Epithelial cell of proximal tubule (primary cell): ENCODE data around the gene CLPTM1L. TPM values are rescaled to one million over a fixed set of nuclear protein-coding genes. Genes with fewer than 3 reads are reported as not detected.

Experiments
- DNase-seq: peaks from one replicate; pipeline ENCODE4 v3.0.0-alpha.2; 2011; ENCODE audit warnings: low read depth
- H3K4me3 ChIP-seq: 2 replicates; pipeline ENCODE4 v1.5.1; 2011; ENCODE audit warnings: low read depth, mild to moderate bottlenecking, low read length
- total RNA-seq: library from RNA; depleted of rRNA; stranded (reverse); fragments of >200 nt; gene quantifications from 2 replicates; pipeline ENCODE4 v1.2.3, GENCODE V29; 2015
- TF ChIP-seq, protein P1 (sequence below): conservative IDR thresholded peaks from 2 replicates; pipeline ENCODE4 v1.5.1; 2012; ENCODE audit warnings: low read depth, mild to moderate bottlenecking, low read length

The CLPTM1L gene
- total RNA-seq, 1 donor from 2014 or later = 112 TPM

DNA sequence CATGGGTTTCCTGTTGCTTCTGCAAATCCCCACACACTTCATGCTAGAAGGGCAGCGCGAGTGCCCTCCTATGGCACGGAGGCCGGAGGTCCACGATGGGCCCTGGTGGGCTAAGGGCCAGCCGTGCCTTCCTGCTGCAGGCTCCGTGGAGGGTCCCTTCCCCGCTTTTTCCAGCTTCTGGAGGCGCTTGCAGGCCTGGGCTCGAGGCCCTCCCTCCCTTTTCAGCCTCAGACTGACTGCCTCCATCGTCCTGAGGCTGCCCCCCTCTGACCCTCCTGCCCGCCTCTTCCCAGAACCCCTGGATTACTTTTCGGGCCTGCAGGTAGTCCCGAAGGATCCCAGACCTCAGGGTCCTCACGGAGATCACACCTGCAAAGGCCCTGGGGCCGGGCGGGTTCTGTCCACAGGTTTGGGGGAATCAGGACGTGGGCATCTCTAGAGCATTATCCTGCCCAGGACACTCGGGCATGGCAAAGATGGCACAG lies 46.8 kb downstream of the CLPTM1L start:
- DNase-seq = no peak

DNA sequence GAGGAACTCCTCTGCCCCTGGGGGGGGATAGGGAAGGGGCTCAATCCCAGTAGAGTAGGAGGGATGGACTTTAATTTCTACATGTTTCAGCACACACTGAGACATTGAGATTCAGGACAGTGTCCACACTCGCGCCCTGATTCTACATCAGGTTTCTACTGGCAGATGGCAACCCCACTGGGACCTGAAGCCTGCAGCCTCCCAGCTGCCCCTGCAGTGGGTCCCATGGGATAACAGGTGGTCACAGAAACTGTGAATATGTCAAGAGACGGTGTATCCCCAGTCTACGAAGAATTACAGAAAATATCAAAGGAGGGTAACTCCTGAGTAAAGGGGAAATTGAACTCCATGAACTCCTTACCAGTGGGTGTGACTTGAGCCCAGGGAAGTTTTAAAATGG lies 47.7 kb downstream of the CLPTM1L start:
- no peak for DNase-seq

More for the DNA sequence above, 46.8 kb downstream of the CLPTM1L start:
- TF ChIP-seq, protein P1, sequence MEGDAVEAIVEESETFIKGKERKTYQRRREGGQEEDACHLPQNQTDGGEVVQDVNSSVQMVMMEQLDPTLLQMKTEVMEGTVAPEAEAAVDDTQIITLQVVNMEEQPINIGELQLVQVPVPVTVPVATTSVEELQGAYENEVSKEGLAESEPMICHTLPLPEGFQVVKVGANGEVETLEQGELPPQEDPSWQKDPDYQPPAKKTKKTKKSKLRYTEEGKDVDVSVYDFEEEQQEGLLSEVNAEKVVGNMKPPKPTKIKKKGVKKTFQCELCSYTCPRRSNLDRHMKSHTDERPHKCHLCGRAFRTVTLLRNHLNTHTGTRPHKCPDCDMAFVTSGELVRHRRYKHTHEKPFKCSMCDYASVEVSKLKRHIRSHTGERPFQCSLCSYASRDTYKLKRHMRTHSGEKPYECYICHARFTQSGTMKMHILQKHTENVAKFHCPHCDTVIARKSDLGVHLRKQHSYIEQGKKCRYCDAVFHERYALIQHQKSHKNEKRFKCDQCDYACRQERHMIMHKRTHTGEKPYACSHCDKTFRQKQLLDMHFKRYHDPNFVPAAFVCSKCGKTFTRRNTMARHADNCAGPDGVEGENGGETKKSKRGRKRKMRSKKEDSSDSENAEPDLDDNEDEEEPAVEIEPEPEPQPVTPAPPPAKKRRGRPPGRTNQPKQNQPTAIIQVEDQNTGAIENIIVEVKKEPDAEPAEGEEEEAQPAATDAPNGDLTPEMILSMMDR = no peak
- no peak overlapping the region for H3K4me3 ChIP-seq

DNA sequence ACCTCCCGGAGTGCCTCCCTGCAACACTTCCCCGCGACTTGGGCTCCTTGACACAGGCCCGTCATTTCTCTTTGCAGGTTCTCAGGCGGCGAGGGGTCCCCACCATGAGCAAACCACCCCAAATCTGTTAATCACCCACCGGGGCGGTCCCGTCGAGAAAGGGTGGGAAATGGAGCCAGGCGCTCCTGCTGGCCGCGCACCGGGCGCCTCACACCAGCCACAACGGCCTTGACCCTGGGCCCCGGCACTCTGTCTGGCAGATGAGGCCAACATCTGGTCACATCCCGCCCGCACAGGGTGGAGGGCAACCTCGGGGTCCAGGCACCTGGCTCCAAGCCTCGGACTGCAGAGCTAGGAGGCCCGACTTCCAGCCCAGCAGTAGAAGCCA lies 49.3 kb downstream of the CLPTM1L start:
- TF ChIP-seq, protein P1 = no peak
- no peak for DNase-seq
- no peak overlapping the region for H3K4me3 ChIP-seq

More for the DNA sequence above, 47.7 kb downstream of the CLPTM1L start:
- H3K4me3 ChIP-seq = no peak overlapping the region
- TF ChIP-seq, protein P1 = no peak

DNA sequence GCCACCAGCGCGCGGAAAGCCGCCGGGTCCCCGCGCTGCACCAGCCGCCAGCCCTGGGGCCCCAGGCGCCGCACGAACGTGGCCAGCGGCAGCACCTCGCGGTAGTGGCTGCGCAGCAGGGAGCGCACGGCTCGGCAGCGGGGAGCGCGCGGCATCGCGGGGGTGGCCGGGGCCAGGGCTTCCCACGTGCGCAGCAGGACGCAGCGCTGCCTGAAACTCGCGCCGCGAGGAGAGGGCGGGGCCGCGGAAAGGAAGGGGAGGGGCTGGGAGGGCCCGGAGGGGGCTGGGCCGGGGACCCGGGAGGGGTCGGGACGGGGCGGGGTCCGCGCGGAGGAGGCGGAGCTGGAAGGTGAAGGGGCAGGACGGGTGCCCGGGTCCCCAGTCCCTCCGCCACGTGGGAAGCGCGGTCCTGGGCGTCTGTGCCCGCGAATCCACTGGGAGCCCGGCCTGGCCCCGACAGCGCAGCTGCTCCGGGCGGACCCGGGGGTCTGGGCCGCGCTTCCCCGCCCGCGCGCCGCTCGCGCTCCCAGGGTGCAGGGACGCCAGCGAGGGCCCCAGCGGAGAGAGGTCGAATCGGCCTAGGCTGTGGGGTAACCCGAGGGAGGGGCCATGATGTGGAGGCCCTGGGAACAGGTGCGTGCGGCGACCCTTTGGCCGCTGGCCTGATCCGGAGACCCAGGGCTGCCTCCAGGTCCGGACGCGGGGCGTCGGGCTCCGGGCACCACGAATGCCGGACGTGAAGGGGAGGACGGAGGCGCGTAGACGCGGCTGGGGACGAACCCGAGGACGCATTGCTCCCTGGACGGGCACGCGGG lies 49.9 kb downstream of the CLPTM1L start, which contains the start of gene TERT:
TERT (minus strand) TSS at position 234 of the 815 bp plus-strand sequence; CDS start at position 155, 79 bp downstream.
- H3K4me3 ChIP-seq = no peak within 1 kb of the TSS
- no peak for DNase-seq
- TF ChIP-seq, protein P1 = no peak

DNA sequence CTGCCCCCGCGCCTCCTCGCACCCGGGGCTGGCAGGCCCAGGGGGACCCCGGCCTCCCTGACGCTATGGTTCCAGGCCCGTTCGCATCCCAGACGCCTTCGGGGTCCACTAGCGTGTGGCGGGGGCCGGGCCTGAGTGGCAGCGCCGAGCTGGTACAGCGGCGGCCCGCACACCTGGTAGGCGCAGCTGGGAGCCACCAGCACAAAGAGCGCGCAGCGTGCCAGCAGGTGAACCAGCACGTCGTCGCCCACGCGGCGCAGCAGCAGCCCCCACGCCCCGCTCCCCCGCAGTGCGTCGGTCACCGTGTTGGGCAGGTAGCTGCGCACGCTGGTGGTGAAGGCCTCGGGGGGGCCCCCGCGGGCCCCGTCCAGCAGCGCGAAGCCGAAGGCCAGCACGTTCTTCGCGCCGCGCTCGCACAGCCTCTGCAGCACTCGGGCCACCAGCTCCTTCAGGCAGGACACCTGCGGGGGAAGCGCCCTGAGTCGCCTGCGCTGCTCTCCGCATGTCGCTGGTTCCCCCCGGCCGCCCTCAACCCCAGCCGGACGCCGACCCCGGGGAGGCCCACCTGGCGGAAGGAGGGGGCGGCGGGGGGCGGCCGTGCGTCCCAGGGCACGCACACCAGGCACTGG lies 50.6 kb downstream of the CLPTM1L start:
- DNase-seq = no peak
- H3K4me3 ChIP-seq = no peak overlapping the region
- TF ChIP-seq, protein P1 = no peak

DNA sequence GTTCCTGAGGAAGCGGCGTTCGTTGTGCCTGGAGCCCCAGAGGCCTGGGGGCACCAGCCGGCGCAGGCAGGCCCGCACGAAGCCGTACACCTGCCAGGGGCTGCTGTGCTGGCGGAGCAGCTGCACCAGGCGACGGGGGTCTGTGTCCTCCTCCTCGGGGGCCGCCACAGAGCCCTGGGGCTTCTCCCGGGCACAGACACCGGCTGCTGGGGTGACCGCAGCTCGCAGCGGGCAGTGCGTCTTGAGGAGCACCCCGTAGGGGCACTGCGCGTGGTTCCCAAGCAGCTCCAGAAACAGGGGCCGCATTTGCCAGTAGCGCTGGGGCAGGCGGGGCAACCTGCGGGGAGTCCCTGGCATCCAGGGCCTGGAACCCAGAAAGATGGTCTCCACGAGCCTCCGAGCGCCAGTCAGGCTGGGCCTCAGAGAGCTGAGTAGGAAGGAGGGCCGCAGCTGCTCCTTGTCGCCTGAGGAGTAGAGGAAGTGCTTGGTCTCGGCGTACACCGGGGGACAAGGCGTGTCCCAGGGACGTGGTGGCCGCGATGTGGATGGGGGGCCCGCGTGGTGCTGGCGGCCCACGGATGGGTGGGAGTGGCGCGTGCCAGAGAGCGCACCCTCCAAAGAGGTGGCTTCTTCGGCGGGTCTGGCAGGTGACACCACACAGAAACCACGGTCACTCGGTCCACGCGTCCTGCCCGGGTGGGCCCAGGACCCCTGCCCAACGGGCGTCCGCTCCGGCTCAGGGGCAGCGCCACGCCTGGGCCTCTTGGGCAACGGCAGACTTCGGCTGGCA lies 51.3 kb downstream of the CLPTM1L start:
- DNase-seq = no peak
- TF ChIP-seq, protein P1 = no peak

More for the DNA sequence above, 51.3 kb downstream of the CLPTM1L start:
- H3K4me3 ChIP-seq = no peak overlapping the region
